Umbilical cord (tissue), 1 donor: Measurements from ENCODE around the gene SUPV3L1. TPM values are rescaled to one million over a fixed set of nuclear protein-coding genes. Genes with fewer than 3 reads are reported as not detected.

Experiments
- total RNA-seq: library from RNA; depleted of rRNA; stranded (reverse); fragments of >200 nt; gene quantifications from one replicate; pipeline ENCODE4 v1.2.3, GENCODE V29; 2014; ENCODE audit warnings: low replicate concordance; ENCODE audit not compliant: insufficient read depth

The SUPV3L1 gene
- total RNA-seq, 1 donor from 2014 or later: 15.9 TPM

Other genes with a start within 250 kb of the SUPV3L1 start
- 33.5 TPM for gene DDX21, start 224.1 kb upstream of the SUPV3L1 start, total RNA-seq
- gene KIFBP, start 191.4 kb upstream of the SUPV3L1 start, total RNA-seq: 23.6 TPM
- gene SRGN, start 92.1 kb upstream of the SUPV3L1 start, total RNA-seq: 57.1 TPM
- gene VPS26A, start 56.1 kb upstream of the SUPV3L1 start, total RNA-seq: 26.2 TPM
- gene HKDC1, start 40.1 kb downstream of the SUPV3L1 start, total RNA-seq: not detected
- 57.3 TPM for gene HK1, start 98.3 kb downstream of the SUPV3L1 start, total RNA-seq
- gene TACR2, start 236.7 kb downstream of the SUPV3L1 start, total RNA-seq: 7.9 TPM